Omental fat pad (tissue), 4 donors: ENCODE results near the gene PLEKHN1. TPM values are rescaled to one million over a fixed set of nuclear protein-coding genes. Genes with fewer than 3 reads are reported as not detected.
"Not testable (repeated sequence)": the region's sequence is repeated elsewhere in the genome, so short reads cannot be mapped to it uniquely, and the experiment has no call there.

Source experiments
- ATAC-seq: fragments of 150-250 bp; one replicate; pipeline ENCODE4 v1.9.1; 2016; ENCODE audit warnings: mild to moderate bottlenecking, moderate library complexity; ENCODE audit not compliant: low FRiP score
- DNase-seq: peaks from one replicate; pipeline ENCODE4 v3.0.0-alpha.2; 2019; ENCODE audit warnings: low spot score
- total RNA-seq, 4 donors: library from RNA; depleted of rRNA; stranded (reverse); fragments of >200 nt; gene quantifications; one replicate each; pipeline ENCODE4 v1.1.0, GENCODE V29; 2016
- TF ChIP-seq, protein P1 (sequence below), 3 donors: fragments of 450-650 bp; IDR thresholded peaks; one replicate each; pipeline ENCODE4 v1.5.1; 2016 to 2017; ENCODE audit warnings: antibody characterized with exemption in 3 of 3, mild to moderate bottlenecking in 3 of 3, moderate library complexity in 2 of 3

Gene PLEKHN1
- total RNA-seq, 4 donors from 2014 or later: 0.19 to 0.48 (median 0.25) TPM; not detected in 1

DNA sequence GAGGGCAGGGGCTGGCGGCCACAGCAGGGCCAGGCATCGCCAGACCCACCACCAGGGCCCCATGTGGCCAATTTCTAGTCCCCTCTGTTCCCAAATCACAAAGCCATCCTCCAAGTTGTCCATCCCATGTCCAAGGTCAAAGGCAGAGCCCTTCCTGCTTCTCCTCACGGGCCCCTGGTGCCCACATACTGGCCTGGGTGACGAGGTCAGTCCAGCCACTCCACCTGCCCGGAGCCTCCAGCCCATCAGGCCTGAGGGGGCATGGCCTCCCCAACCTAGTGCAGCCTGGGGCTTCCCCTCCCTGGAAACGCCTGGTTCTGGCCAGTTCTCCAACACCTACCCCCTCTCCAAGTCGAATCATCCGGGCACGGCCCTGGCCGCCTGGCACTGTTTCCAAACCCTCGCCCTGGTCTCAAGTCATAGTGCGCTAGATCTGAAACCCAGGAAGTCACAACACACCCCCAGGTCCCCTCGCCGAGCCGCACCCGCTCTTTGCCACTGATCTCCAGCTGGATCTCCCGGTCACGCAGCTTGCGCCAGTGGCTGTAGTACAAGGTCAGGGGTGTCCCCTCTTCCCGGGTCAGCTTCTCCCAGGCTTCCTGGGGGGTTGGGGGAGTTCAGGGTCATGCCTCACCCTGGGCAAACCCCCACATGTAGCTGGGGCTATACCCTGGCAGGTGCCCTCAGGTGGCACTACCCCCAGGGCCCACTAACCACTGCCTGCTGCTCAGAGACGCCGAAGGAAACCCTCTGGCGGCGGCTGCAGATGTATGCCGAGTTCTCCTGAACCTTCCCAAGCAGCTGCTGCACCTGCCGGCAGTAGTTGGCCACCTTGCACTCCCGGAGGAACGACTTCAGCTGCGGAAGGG is 20.4 kb upstream of the PLEKHN1 start:
- TF ChIP-seq, protein P1, sequence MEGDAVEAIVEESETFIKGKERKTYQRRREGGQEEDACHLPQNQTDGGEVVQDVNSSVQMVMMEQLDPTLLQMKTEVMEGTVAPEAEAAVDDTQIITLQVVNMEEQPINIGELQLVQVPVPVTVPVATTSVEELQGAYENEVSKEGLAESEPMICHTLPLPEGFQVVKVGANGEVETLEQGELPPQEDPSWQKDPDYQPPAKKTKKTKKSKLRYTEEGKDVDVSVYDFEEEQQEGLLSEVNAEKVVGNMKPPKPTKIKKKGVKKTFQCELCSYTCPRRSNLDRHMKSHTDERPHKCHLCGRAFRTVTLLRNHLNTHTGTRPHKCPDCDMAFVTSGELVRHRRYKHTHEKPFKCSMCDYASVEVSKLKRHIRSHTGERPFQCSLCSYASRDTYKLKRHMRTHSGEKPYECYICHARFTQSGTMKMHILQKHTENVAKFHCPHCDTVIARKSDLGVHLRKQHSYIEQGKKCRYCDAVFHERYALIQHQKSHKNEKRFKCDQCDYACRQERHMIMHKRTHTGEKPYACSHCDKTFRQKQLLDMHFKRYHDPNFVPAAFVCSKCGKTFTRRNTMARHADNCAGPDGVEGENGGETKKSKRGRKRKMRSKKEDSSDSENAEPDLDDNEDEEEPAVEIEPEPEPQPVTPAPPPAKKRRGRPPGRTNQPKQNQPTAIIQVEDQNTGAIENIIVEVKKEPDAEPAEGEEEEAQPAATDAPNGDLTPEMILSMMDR (IDR thresholded peaks at IDR 0.05): no peak
- DNase-seq: no peak
- ATAC-seq: no peak

DNA sequence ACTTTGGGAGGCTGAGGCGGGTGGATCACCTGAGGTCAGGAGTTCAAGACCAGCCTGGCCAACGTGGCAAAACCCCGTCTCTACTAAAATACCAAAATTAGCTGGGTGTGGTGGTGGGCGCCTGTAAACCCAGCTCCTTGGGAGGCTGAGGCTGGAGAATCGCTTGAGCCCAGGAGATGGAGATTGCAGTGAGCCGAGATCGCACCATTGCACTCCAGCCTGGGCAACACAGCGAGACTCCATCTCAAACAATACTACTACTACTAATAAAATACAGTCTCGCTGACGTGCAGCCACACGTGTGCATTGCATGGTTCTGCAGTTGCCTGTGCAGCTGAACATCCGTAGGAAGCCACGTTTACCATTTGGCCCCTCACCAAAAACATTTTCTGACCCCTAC is 19.5 kb upstream of the PLEKHN1 start:
- ATAC-seq, DNase-seq: not testable (repeated sequence)

DNA sequence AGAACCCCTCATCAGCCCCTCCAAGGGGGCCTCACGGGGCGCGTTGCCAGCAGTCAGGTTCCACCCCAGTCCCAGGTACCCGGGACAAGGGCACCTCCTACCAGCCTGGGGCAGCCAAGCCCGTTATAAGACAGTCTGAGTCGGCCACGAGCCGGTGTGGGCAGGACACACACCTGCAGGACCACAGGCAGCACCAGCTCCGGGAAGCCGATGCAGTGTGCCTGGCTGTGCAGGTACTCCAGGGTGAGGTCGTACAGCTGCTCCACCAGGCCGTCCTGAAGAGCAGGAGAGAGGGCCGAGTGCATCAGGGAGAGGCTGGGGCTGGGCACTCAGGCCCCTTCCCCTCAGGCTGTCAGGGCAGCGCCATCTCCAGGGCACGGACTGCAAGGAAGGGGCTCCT is 18.3 kb upstream of the PLEKHN1 start:
- no peak for ATAC-seq
- no peak for DNase-seq
- TF ChIP-seq, protein P1 (IDR thresholded peaks at IDR 0.05): no peak

DNA sequence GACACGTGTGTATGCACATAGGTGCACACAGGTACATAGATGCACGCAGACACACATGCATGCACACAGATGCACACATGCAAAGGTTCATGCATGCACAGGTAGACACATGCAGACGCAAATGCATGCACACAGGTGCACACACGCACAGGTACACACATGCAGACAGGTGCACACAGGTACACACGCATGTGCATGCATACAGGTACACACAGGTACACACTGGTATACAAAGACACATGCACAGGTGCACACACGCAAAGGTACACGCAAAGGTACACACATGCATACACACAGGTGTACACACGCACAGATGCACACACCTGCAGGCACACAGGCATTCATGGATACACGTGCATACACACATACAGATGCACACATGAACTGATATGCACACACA is 16.0 kb upstream of the PLEKHN1 start:
- TF ChIP-seq, protein P1 (IDR thresholded peaks at IDR 0.05): no peak
- ATAC-seq: no peak
- DNase-seq: no peak

DNA sequence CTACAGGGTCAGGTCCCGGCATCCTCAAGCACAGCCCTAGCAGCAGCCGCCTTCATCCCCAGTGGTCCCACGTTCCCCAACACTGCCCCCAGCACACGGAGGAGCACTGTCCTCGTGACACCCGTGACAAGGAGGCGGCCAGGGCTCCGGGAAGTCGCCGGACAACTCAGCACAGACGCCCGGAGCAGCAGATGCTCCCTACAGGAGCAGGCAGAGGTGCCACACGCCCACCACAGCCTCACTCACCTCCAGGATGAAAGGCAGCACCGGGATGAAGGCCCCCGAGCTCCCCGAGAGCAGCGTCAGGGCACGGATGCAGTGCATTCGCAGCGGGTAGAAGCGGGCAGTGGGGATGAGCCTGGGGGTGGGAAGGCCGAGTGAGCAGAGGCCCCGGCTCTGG is 15.4 kb upstream of the PLEKHN1 start:
- TF ChIP-seq, protein P1 (IDR thresholded peaks at IDR 0.05): no peak
- ATAC-seq: no peak
- no peak for DNase-seq

DNA sequence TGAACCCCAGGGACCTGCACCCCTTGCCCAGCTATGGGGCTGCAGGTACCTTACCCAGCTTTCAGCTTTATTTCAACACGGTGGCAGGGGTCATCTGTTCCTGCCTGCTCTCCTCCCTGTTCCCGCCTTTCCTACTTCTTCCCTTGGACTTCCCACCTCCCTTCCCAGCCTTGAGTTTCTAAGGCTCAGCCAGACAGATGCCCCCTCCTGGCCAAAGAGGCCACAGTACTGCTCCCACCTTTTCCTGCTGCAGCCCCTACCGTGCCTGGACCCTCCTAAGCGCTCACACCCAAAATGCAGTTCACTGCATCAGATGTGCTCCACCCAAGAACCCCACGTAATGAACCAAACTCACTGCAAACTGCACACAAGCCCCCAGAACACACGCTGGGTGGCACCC is 14.9 kb upstream of the PLEKHN1 start:
- TF ChIP-seq, protein P1 (IDR thresholded peaks at IDR 0.05): no peak
- DNase-seq (no peak), ATAC-seq (no peak)

DNA sequence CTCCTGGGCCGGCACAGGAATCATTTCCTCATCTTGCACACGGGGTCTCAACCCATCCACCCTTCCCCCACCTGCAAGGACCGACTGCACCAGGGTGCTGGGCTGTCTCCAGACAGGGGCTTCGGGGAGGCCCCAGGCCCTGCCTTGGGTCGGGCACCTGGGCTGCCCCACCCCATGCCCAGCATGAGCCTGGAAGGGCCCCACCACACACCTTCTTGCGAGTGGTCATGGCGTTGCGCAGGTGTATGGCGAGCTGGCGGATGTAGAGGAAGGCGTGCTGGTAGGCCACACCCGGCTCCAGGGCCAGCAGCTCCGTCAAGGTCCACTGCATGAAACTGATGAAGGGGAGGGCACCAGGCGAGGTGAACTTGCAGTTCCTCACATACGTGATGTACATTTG is 14.1 kb upstream of the PLEKHN1 start:
- TF ChIP-seq, protein P1 (IDR thresholded peaks at IDR 0.05): no peak
- no peak for ATAC-seq

More for the DNA sequence above, 14.1 kb upstream of the PLEKHN1 start:
- no peak for DNase-seq
